Caco-2 (cell line): ENCODE measurements around the gene C1QTNF8. TPM values are rescaled to one million over a fixed set of nuclear protein-coding genes. Genes with fewer than 3 reads are reported as not detected.

Experiments used
- BruUV-seq: library from RNA; stranded (reverse); fragments of 400-500 nt; replicated peaks from 2 replicates; lab custom pipeline; 2021; lab: Mats Ljungman, UMichigan
- CTCF ChIA-PET: fragments of 300-600 bp; sonication (Branson Sonifier 250); formaldehyde crosslinking; loops from one replicate; lab custom pipeline; 2022; ENCODE audit warnings: antibody characterized with exemption; lab: Charles Lee
- POLR2A ChIA-PET: fragments of 300-600 bp; sonication (Branson Sonifier 250); formaldehyde crosslinking; loops from one replicate; lab custom pipeline; 2022; ENCODE audit warnings: antibody characterized with exemption; lab: Charles Lee
- DNase-seq, 2 experiments: peaks; one replicate each; pipeline versions ENCODE4 v3.0.0 to v3.0.0-alpha.2; 2020 to 2022
- H3K27me3 ChIP-seq: replicated peaks from 2 replicates; pipeline ENCODE4 v1.6.0; 2011; ENCODE audit warnings: low read length; ENCODE audit not compliant: control insufficient read depth, insufficient read depth
- H3K36me3 ChIP-seq: 2 replicates; pipeline ENCODE4 v1.5.1; 2011; ENCODE audit warnings: low read length; ENCODE audit not compliant: control insufficient read depth, insufficient read depth
- H3K4me1 ChIP-seq: fragments of 250-450 bp; sonication (Bioruptor Pico); 2 replicates; pipeline ENCODE4 v1.5.1; 2020; ENCODE audit warnings: mild to moderate bottlenecking
- H3K4me3 ChIP-seq: 2 replicates; pipeline ENCODE4 v1.5.1; 2011; ENCODE audit warnings: low read depth, mild to moderate bottlenecking, control low read depth, low read length
- H3K9me3 ChIP-seq: fragments of 250-450 bp; sonication (Bioruptor Pico); 2 replicates; pipeline ENCODE4 v1.5.1; 2020; ENCODE audit warnings: mild to moderate bottlenecking, moderate library complexity
- H3K27ac Mint-ChIP-seq: one replicate; pipeline ENCODE4 v1.8.0; 2022; ENCODE audit warnings: mixed read lengths; ENCODE audit not compliant: unreplicated experiment
- H3K27me3 Mint-ChIP-seq: one replicate; pipeline ENCODE4 v1.8.0; 2022; ENCODE audit warnings: mixed read lengths; ENCODE audit not compliant: insufficient read depth, unreplicated experiment
- H3K36me3 Mint-ChIP-seq: one replicate; pipeline ENCODE4 v1.8.0; 2022; ENCODE audit warnings: mild to moderate bottlenecking, mixed read lengths; ENCODE audit not compliant: insufficient read depth, unreplicated experiment
- H3K4me1 Mint-ChIP-seq: one replicate; pipeline ENCODE4 v1.8.0; 2022; ENCODE audit warnings: low read depth, mixed read lengths; ENCODE audit not compliant: unreplicated experiment
- H3K4me3 Mint-ChIP-seq: one replicate; pipeline ENCODE4 v1.8.0; 2022; ENCODE audit warnings: mild to moderate bottlenecking, moderate library complexity, mixed read lengths; ENCODE audit not compliant: unreplicated experiment
- H3K9me3 Mint-ChIP-seq: one replicate; pipeline ENCODE4 v1.8.0; 2022; ENCODE audit warnings: mixed read lengths; ENCODE audit not compliant: unreplicated experiment
- intact Hi-C: fragments of 100-400 bp; cut with micrococcal nuclease; formaldehyde crosslinking; loops from one replicate; pipeline ENCODE4 v1.10.0; 2022; ENCODE audit not compliant: unreplicated experiment
- total RNA-seq: library from RNA; stranded (reverse); gene quantifications from 2 replicates; pipeline ENCODE4 v1.2.3, GENCODE V29; 2022
- TF ChIP-seq, protein P1 (sequence below), 2 experiments: fragments of 200-600 bp in 1 of 2; IDR thresholded peaks; 1 replicate in 1 of 2; 2 replicates in 1 of 2; pipeline versions ENCODE4 v1.5.1 to v1.8.0; 2011 to 2022; ENCODE audit warnings: antibody characterized with exemption in 1 of 2, control low read depth in 1 of 2, inconsistent platforms in 1 of 2, low read depth in 1 of 2, low read length in 1 of 2, mild to moderate bottlenecking in 1 of 2, moderate library complexity in 1 of 2; ENCODE audit not compliant: insufficient read depth in 1 of 2, severe bottlenecking in 1 of 2, unreplicated experiment in 1 of 2

Gene C1QTNF8
- total RNA-seq, 1 experiment from 2014 or later, result not detected

DNA sequence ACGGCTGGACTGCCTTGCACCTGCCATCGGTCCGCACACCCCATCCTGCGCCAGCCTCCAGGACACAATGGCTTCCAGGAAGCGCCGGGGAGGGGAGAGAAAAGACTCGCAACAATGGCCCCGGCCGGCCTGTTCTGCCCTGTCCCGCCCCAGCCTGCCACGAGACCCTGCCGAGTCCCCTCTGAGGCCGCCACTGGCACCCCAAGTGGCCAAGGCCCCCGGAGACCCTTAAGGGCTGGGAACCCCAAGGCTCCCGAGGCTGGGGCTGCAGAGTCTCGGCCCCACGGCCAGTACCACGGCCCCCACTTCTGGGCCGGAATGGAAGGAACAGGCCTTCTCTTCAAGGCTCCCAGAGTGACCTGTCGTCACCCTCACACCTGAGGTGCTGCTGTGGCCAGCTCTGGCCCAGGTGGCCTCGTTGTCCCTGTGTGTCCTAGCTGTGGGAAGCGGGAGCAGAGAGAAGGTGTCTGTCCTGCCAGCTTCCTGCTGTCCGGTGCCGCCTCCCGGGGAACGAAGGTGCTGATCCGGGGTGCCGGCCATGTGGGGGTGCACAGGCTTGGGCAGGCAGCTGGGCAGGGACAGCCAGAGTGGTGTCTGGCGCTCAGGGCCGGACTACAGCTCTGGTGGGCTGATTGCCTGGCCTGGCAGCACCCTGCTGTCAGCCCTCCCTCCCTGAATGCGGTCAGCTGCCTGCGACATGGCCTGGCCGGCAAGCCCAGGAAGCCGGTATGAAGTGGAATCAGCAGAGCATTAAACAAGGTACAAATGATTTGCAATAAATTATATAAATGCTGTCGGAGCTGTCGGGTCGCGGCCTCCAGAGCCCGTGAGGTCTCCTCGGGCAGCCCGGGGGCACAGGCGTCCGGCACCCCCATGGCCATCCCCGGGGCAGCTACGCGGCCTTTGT, 48.7 kb upstream of the C1QTNF8 start:
- no peaks in the 10 kb centered on the region for H3K27me3 ChIP-seq

DNA sequence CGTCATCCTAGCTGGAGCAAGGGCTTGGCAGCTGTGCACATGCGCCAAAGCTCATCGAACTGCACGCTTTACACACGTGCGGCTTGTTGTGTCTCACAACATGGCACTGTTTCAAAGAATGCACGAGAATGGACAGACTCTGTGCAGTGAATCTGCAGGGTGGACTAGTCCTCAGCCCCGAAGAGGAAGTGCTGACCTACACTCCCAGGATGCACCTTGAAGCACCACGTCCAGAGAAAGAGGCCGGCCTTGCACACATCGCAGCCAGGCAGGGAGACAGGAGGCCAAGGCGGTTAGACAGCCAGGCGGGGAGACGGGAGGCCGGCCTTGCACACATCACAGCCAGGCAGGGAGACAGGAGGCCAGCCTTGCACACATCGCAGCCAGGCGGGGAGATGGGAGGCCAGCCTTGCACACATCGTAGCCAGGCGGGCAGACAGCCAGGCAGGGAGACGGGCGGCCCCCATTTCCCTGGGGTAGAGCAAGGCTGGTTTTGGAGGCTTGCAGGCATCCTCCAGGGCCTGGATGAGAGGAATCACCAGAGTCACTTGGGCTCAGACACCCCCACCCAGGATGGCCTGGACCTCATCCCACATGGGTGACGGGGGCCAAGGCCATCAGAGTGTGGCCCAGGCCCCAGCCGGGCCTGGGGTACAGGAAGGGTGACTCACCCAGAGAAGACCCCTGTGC, 47.9 kb upstream of the C1QTNF8 start:
- CTCF ChIA-PET, result no interaction called here
- Mint-ChIP-seq H3K27me3 (peaks cover 10% of the 10 kb centered on the region), H3K4me1 (no peaks in the 10 kb centered on the region), H3K4me3 (no peak overlapping the region), H3K27ac (no peak overlapping the region), H3K9me3 (no peaks in the 10 kb centered on the region), H3K36me3 (no peaks in the 10 kb centered on the region)
- DNase-seq, result no peak
- BruUV-seq, result no TSS peak
- intact Hi-C loops, result no loop called here
- H3K4me1 ChIP-seq, result no peaks in the 10 kb centered on the region
- POLR2A ChIA-PET, result no interaction called here
- no peaks in the 10 kb centered on the region for H3K36me3 ChIP-seq
- no peaks in the 10 kb centered on the region for H3K9me3 ChIP-seq
- H3K27me3 ChIP-seq, result no peaks in the 10 kb centered on the region
- TF ChIP-seq, protein P1, sequence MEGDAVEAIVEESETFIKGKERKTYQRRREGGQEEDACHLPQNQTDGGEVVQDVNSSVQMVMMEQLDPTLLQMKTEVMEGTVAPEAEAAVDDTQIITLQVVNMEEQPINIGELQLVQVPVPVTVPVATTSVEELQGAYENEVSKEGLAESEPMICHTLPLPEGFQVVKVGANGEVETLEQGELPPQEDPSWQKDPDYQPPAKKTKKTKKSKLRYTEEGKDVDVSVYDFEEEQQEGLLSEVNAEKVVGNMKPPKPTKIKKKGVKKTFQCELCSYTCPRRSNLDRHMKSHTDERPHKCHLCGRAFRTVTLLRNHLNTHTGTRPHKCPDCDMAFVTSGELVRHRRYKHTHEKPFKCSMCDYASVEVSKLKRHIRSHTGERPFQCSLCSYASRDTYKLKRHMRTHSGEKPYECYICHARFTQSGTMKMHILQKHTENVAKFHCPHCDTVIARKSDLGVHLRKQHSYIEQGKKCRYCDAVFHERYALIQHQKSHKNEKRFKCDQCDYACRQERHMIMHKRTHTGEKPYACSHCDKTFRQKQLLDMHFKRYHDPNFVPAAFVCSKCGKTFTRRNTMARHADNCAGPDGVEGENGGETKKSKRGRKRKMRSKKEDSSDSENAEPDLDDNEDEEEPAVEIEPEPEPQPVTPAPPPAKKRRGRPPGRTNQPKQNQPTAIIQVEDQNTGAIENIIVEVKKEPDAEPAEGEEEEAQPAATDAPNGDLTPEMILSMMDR (IDR thresholded peaks at IDR 0.05; ENCODE audit: insufficient read depth in 1 of 2, low read depth in 1 of 2, low read length in 1 of 2, severe bottlenecking in 1 of 2, unreplicated experiment in 1 of 2), result no peak
- H3K4me3 ChIP-seq, result no peak overlapping the region

More for the DNA sequence above, 48.7 kb upstream of the C1QTNF8 start:
- no TSS peak for BruUV-seq
- H3K27me3 Mint-ChIP-seq, result peaks cover 9% of the 10 kb centered on the region
- ChIA-PET CTCF (no interaction called here), POLR2A (no interaction called here)
- H3K4me1 Mint-ChIP-seq, result no peaks in the 10 kb centered on the region
- no peaks in the 10 kb centered on the region for H3K4me1 ChIP-seq
- no peaks in the 10 kb centered on the region for H3K36me3 Mint-ChIP-seq
- H3K4me3 Mint-ChIP-seq, result no peak overlapping the region
- TF ChIP-seq, protein P1 (IDR thresholded peaks at IDR 0.05; ENCODE audit: insufficient read depth in 1 of 2, low read depth in 1 of 2, low read length in 1 of 2, severe bottlenecking in 1 of 2, unreplicated experiment in 1 of 2), result no peak
- H3K4me3 ChIP-seq, result no peak overlapping the region
- no peaks in the 10 kb centered on the region for H3K9me3 Mint-ChIP-seq
- intact Hi-C loops, result no loop called here
- DNase-seq, result no peak
- H3K9me3 ChIP-seq, result no peaks in the 10 kb centered on the region
- H3K27ac Mint-ChIP-seq, result no peak overlapping the region
- no peaks in the 10 kb centered on the region for H3K36me3 ChIP-seq

DNA sequence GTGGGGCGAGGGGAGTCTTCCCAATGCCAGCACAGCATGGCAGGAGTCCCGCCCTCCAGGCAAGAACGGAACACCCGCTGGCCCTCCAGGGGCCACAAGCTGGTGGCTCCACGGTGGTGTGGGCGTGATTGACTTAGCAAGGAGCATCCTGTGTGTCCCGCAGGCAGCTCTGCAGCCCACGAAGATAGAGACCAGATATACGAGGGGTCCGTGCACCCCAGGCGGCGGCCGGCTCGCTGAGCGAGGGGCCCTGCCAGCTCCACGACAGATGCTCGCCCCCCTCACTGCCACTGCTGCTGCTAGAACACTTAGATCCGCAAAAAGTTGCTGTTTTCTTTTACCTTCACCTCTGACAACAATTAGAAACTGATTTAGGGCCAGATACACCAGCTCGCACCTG, 46.9 kb upstream of the C1QTNF8 start:
- Histone ChIP-seq H3K4me1 (no peaks in the 10 kb centered on the region), H3K36me3 (no peaks in the 10 kb centered on the region), H3K27me3 (no peaks in the 10 kb centered on the region), H3K9me3 (no peaks in the 10 kb centered on the region), H3K4me3 (no peak overlapping the region)
- DNase-seq, result no peak
- Mint-ChIP-seq H3K36me3 (no peaks in the 10 kb centered on the region), H3K27me3 (peaks cover 12% of the 10 kb centered on the region), H3K9me3 (no peaks in the 10 kb centered on the region), H3K4me3 (no peak overlapping the region), H3K27ac (no peak overlapping the region), H3K4me1 (no peaks in the 10 kb centered on the region)
- ChIA-PET CTCF (no interaction called here), POLR2A (no interaction called here)
- TF ChIP-seq, protein P1 (IDR thresholded peaks at IDR 0.05; ENCODE audit: insufficient read depth in 1 of 2, low read depth in 1 of 2, low read length in 1 of 2, severe bottlenecking in 1 of 2, unreplicated experiment in 1 of 2), result no peak
- intact Hi-C loops, result no loop called here
- BruUV-seq, result no TSS peak
